T-cell (primary cell): ENCODE results near the gene UBE2H. TPM values are rescaled to one million over a fixed set of nuclear protein-coding genes. Genes with fewer than 3 reads are reported as not detected.

ENCODE experiments used
- ATAC-seq, 4 experiments: fragments of 200-7000 bp in 3 of 4; fragments of 150-1000 bp in 1 of 4; cut with Tn5 transposase; replicated peaks in 1 of 4; 1 replicate in 3 of 4; 2 replicates in 1 of 4; pipeline ENCODE4 v1.10.0; 2021; ENCODE audit warnings: moderate library complexity in 3 of 4, mild to moderate bottlenecking in 2 of 4, moderate number of reproducible peaks in 1 of 4
- CTCF ChIA-PET, 2 donors: fragments of 300-600 bp; sonication (Branson Sonifier 250); formaldehyde crosslinking; loops; one replicate each; lab custom pipeline; 2022; ENCODE audit warnings: antibody characterized with exemption in 2 of 2; lab: Charles Lee
- POLR2A ChIA-PET, 2 donors: fragments of 300-600 bp; sonication (Branson Sonifier 250); formaldehyde crosslinking; loops; one replicate each; lab custom pipeline; 2022; ENCODE audit warnings: antibody characterized with exemption in 2 of 2; lab: Charles Lee
- DNase-seq, 35 experiments: peaks; one replicate each; pipeline versions ENCODE4 v3.0.0 to v3.0.0-alpha.2; 2013 to 2023
- H3K27ac ChIP-seq: one replicate; pipeline ENCODE4 v1.5.1; 2013; ENCODE audit warnings: low read length
- H3K27me3 ChIP-seq, 2 experiments: replicated peaks in 1 of 2; 1 replicate in 1 of 2; 2 replicates in 1 of 2; pipeline versions ENCODE4 v1.6.1 to v1.7.0; 2013; ENCODE audit warnings: low read length in 1 of 2, mixed read lengths in 1 of 2; ENCODE audit not compliant: control insufficient read depth in 2 of 2, insufficient read depth in 2 of 2; ENCODE audit errors: extremely low read depth in 1 of 2
- H3K36me3 ChIP-seq, 2 donors: 1 replicate in 1 of 2; 2 replicates in 1 of 2; pipeline versions ENCODE4 v1.6.1 to v1.7.0; 2013; ENCODE audit warnings: low read length in 1 of 2; ENCODE audit not compliant: control insufficient read depth in 2 of 2, insufficient read depth in 1 of 2; ENCODE audit errors: extremely low read depth in 1 of 2
- H3K4me1 ChIP-seq, 2 experiments: 1 replicate in 1 of 2; 2 replicates in 1 of 2; pipeline versions ENCODE4 v1.6.1 to v1.7.0; 2013; ENCODE audit warnings: low read length in 2 of 2, mixed read lengths in 1 of 2; ENCODE audit not compliant: insufficient read depth in 2 of 2, control insufficient read depth in 1 of 2; ENCODE audit errors: extremely low read depth in 1 of 2
- H3K4me3 ChIP-seq, 2 donors: 1 replicate in 1 of 2; 2 replicates in 1 of 2; pipeline versions ENCODE4 v1.5.1 to v1.7.0; 2013; ENCODE audit warnings: mild to moderate bottlenecking in 2 of 2, low read length in 1 of 2, moderate library complexity in 1 of 2; ENCODE audit not compliant: control insufficient read depth in 1 of 2; ENCODE audit errors: extremely low read depth in 1 of 2
- H3K9me3 ChIP-seq: 2 replicates; pipeline ENCODE4 v1.7.0; 2013
- H3K27ac Mint-ChIP-seq, 2 donors: one replicate each; pipeline ENCODE4 v1.8.0; 2020 to 2021; ENCODE audit warnings: mild to moderate bottlenecking in 2 of 2, mixed read lengths in 2 of 2
- H3K27me3 Mint-ChIP-seq, 2 donors: one replicate each; pipeline ENCODE4 v1.8.0; 2021 to 2022; ENCODE audit warnings: mixed read lengths in 2 of 2
- H3K36me3 Mint-ChIP-seq: one replicate; pipeline ENCODE4 v1.8.0; 2021; ENCODE audit warnings: mixed read lengths
- H3K4me1 Mint-ChIP-seq, 3 donors: one replicate each; pipeline ENCODE4 v1.8.0; 2020 to 2022; ENCODE audit warnings: mixed read lengths in 3 of 3, mild to moderate bottlenecking in 1 of 3
- H3K4me3 Mint-ChIP-seq, 3 donors: one replicate each; pipeline ENCODE4 v1.8.0; 2020 to 2022; ENCODE audit warnings: mild to moderate bottlenecking in 3 of 3, mixed read lengths in 3 of 3, moderate library complexity in 3 of 3
- H3K9me3 Mint-ChIP-seq, 3 donors: one replicate each; pipeline ENCODE4 v1.8.0; 2020 to 2022; ENCODE audit warnings: mixed read lengths in 3 of 3
- WGBS: methylation state at CpG from one replicate; pipeline ENCODE4 v1.1.5; 2013; ENCODE audit warnings: missing lambda C conversion rate; ENCODE audit not compliant: insufficient coverage; 5-methylcytosine and 5-hydroxymethylcytosine counted together
- total RNA-seq, 35 experiments: library from RNA in 6 of 35; stranded (reverse) in 6 of 35; fragments of 120-200 nt in 1 of 35; gene quantifications; one replicate each; pipeline versions ENCODE4 v1.2.1 to v1.2.4 and lab custom pipeline; 2013 to 2026

The UBE2H gene
- total RNA-seq, 5 donors from 2014 or later (not counting 1 experiment from before 2014, with no cell fraction given), result 37.5 to 63.8 (median 50.1) TPM

GRCh38 chr7:129986600-129986999 is 33.8 kb upstream of the UBE2H start:
- ChIA-PET CTCF (no interaction called here), POLR2A (no interaction called here)
- no peak for DNase-seq
- Histone ChIP-seq H3K27me3 (peaks cover 0 to 3% of the 10 kb centered on the region in 2 experiments), H3K9me3 (no peaks in the 10 kb centered on the region), H3K27ac (no peak overlapping the region), H3K4me1 (peaks cover 0 to 4% of the 10 kb centered on the region in 2 experiments), H3K4me3 (no peak overlapping the region), H3K36me3 (no peaks in the 10 kb centered on the region)
- no CpG with 5 or more reads among the region's 9 CpGs for WGBS
- Mint-ChIP-seq H3K4me1 (peaks cover 6 to 7% (median 7%) of the 10 kb centered on the region in 3 donors), H3K9me3 (no peaks in the 10 kb centered on the region), H3K27me3 (peaks cover 6 to 9% of the 10 kb centered on the region in 2 donors), H3K4me3 (no peak overlapping the region), H3K27ac (no peak overlapping the region), H3K36me3 (no peaks in the 10 kb centered on the region)
- no peak for ATAC-seq

GRCh38 chr7:129980667-129981066 is 27.9 kb upstream of the UBE2H start:
- Histone ChIP-seq H3K4me3 (no peak overlapping the region), H3K27ac (no peak overlapping the region), H3K27me3 (peaks cover 0 to 3% of the 10 kb centered on the region in 2 experiments), H3K4me1 (no peaks in the 10 kb centered on the region), H3K36me3 (no peaks in the 10 kb centered on the region), H3K9me3 (no peaks in the 10 kb centered on the region)
- POLR2A ChIA-PET, result no interaction called here
- H3K27ac Mint-ChIP-seq, result no peak overlapping the region
- H3K4me3 Mint-ChIP-seq, result no peak overlapping the region
- H3K27me3 Mint-ChIP-seq, result peaks cover 5 to 6% of the 10 kb centered on the region in 2 donors
- no peaks in the 10 kb centered on the region for H3K36me3 Mint-ChIP-seq
- WGBS, result no CpG with 5 or more reads among the region's 2 CpGs
- H3K4me1 Mint-ChIP-seq, result peaks cover 0 to 3% (median 0%) of the 10 kb centered on the region in 3 donors
- ATAC-seq (no peak), DNase-seq (no peak)
- H3K9me3 Mint-ChIP-seq, result no peaks in the 10 kb centered on the region
- CTCF ChIA-PET, result no interaction called here

GRCh38 chr7:129975309-129975708 is 22.5 kb upstream of the UBE2H start:
- no peak overlapping the region for H3K4me3 ChIP-seq
- Mint-ChIP-seq H3K27me3 (no peaks in the 10 kb centered on the region), H3K36me3 (no peaks in the 10 kb centered on the region), H3K9me3 (no peaks in the 10 kb centered on the region), H3K4me3 (no peak overlapping the region), H3K27ac (no peak overlapping the region), H3K4me1 (peaks cover 0 to 3% (median 0%) of the 10 kb centered on the region in 3 donors)
- no CpG with 5 or more reads among the region's 1 CpG for WGBS
- no peaks in the 10 kb centered on the region for H3K9me3 ChIP-seq
- H3K36me3 ChIP-seq, result no peaks in the 10 kb centered on the region
- ChIA-PET POLR2A (no interaction called here), CTCF (no interaction called here)
- H3K4me1 ChIP-seq, result no peaks in the 10 kb centered on the region
- no peak overlapping the region for H3K27ac ChIP-seq
- ATAC-seq (no peak), DNase-seq (no peak)
- peaks cover 0 to 4% of the 10 kb centered on the region in 2 experiments for H3K27me3 ChIP-seq

GRCh38 chr7:129970816-129971215 is 18.1 kb upstream of the UBE2H start:
- Mint-ChIP-seq H3K27me3 (no peaks in the 10 kb centered on the region), H3K36me3 (no peaks in the 10 kb centered on the region), H3K27ac (no peak overlapping the region), H3K4me1 (no peaks in the 10 kb centered on the region), H3K4me3 (no peak overlapping the region), H3K9me3 (no peaks in the 10 kb centered on the region)
- DNase-seq, result no peak
- no CpG with 5 or more reads among the region's 3 CpGs for WGBS
- no peak for ATAC-seq
- ChIA-PET CTCF (interaction anchor here (0.5 to 0.7 kb wide), 2 partner anchors 55 to 1162 kb away, joined by 4 to 11 read pairs; no protein-coding TSS in a partner anchor), POLR2A (no interaction called here)
- H3K27me3 ChIP-seq, result peaks cover 0 to 4% of the 10 kb centered on the region in 2 experiments
- no peak overlapping the region for H3K4me3 ChIP-seq
- no peak overlapping the region for H3K27ac ChIP-seq
- no peaks in the 10 kb centered on the region for H3K4me1 ChIP-seq
- no peaks in the 10 kb centered on the region for H3K36me3 ChIP-seq
- no peaks in the 10 kb centered on the region for H3K9me3 ChIP-seq

- Mint-ChIP-seq H3K4me1 (no peaks in the 10 kb centered on the region), H3K9me3 (no peaks in the 10 kb centered on the region), H3K36me3 (no peaks in the 10 kb centered on the region), H3K27ac (no peak overlapping the region), H3K4me3 (no peak overlapping the region), H3K27me3 (no peaks in the 10 kb centered on the region)
- Histone ChIP-seq H3K4me3 (no peak overlapping the region), H3K27me3 (peaks cover 0 to 4% of the 10 kb centered on the region in 2 experiments), H3K4me1 (no peaks in the 10 kb centered on the region), H3K27ac (no peak overlapping the region), H3K9me3 (no peaks in the 10 kb centered on the region), H3K36me3 (no peaks in the 10 kb centered on the region)
- POLR2A ChIA-PET, result interaction anchor here in 1 of 2 donors (0.7 kb wide), 1 partner anchor 369 kb away, joined by 4 read pairs; no protein-coding TSS in a partner anchor
- WGBS, result 97% methylated on average over 3 of the region's 3 CpGs
- ATAC-seq (no peak), DNase-seq (no peak)
- CTCF ChIA-PET, result interaction anchor here (0.5 to 0.7 kb wide), 3 partner anchors 54 to 1163 kb away, joined by 3 to 11 read pairs (median 4); no protein-coding TSS in a partner anchor
Observed at GRCh38 chr7:129969881-129970446, 17.2 kb upstream of the UBE2H start.

GRCh38 chr7:129968592-129969383 is 16.0 kb upstream of the UBE2H start:
- CTCF ChIA-PET, result interaction anchor here in 1 of 2 donors (0.6 kb wide), 1 partner anchor 27 kb away, joined by 5 read pairs; no protein-coding TSS in a partner anchor
- H3K27ac Mint-ChIP-seq, result no peak overlapping the region
- Histone ChIP-seq H3K36me3 (no peaks in the 10 kb centered on the region), H3K9me3 (no peaks in the 10 kb centered on the region), H3K4me3 (no peak overlapping the region), H3K27ac (no peak overlapping the region), H3K27me3 (peaks cover 0 to 4% of the 10 kb centered on the region in 2 experiments), H3K4me1 (no peaks in the 10 kb centered on the region)
- no peaks in the 10 kb centered on the region for H3K9me3 Mint-ChIP-seq
- POLR2A ChIA-PET, result interaction anchor here in 1 of 2 donors (0.6 kb wide), 1 partner anchor 64 kb away, joined by 3 read pairs; no protein-coding TSS in a partner anchor
- no peak for ATAC-seq
- H3K27me3 Mint-ChIP-seq, result no peaks in the 10 kb centered on the region
- DNase-seq, result no peak
- no peaks in the 10 kb centered on the region for H3K4me1 Mint-ChIP-seq
- no peak overlapping the region for H3K4me3 Mint-ChIP-seq
- H3K36me3 Mint-ChIP-seq, result no peaks in the 10 kb centered on the region
- WGBS, result 81% methylated on average over 10 of the region's 11 CpGs
